HG03095 (cell line): Measurements from ENCODE around the gene POU2AF3.

Experiments used
- ATAC-seq: cut with Tn5 transposase; IDR thresholded peaks from one replicate; pipeline ENCODE4 v1.9.1; 2021; ENCODE audit warnings: moderate library complexity; ENCODE audit not compliant: unreplicated experiment

The POU2AF3 gene

DNA sequence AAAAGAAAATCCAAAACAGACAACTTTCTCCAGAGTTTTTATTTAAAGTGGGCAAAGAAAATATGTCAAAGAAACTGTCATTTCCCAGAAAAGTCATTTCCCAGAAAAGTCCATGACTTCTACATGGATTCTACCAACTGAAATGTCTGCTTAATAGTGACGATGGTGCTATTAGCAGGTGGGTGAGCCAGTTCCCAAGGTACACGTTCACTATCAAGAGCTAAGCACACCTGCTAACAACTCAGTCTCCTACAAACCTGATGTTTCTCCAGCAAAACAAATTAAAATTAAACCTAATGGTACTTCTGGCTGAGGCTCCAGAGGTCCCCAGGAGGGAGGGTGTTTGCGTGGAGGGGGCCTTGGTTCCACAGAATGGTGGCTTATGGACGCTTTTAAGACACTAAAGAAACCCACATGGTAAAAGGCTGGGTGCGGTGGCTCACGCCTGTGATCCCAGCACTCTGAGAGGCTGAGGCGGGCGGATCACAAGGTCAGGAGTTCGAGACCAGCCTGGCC is 53.9 kb downstream of the POU2AF3 start:
- no peak for ATAC-seq

DNA sequence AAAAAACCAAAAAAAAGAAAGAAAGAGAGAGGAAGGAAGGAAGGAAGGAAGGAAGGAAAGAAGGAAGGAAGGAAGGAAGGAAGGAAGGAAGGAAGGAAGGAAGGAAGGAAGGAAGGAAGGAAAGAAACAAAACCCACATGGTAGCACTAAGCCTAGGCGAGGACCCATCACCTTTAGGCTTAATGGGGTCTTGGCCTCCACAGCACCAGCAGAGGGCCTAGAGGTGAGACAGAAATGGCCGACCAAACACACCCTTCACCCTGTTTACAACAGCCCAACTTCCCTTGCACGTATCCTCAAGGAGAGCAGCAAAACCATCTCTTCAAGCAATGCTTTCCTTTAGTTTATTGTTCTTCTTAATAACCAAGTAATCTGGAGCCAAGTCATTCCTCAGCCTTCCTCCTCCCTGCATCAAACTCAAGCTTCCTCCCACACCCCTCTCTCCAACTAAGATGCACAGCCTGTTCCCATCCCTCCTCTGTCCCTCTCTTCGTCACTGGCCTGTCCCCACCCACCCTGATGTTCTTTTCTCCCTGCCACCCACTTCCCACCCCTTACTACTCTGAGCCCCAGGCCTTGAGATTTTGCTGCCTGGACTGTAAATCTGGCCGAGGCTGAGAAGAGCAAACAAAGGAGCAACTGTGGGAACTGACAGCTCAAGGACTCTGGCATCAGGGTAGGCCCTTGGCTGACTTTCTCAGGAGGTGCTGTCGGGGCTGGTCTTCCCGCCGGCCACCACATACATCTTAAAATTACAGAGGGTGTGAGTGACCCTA is 54.8 kb downstream of the POU2AF3 start:
- no peak for ATAC-seq

DNA sequence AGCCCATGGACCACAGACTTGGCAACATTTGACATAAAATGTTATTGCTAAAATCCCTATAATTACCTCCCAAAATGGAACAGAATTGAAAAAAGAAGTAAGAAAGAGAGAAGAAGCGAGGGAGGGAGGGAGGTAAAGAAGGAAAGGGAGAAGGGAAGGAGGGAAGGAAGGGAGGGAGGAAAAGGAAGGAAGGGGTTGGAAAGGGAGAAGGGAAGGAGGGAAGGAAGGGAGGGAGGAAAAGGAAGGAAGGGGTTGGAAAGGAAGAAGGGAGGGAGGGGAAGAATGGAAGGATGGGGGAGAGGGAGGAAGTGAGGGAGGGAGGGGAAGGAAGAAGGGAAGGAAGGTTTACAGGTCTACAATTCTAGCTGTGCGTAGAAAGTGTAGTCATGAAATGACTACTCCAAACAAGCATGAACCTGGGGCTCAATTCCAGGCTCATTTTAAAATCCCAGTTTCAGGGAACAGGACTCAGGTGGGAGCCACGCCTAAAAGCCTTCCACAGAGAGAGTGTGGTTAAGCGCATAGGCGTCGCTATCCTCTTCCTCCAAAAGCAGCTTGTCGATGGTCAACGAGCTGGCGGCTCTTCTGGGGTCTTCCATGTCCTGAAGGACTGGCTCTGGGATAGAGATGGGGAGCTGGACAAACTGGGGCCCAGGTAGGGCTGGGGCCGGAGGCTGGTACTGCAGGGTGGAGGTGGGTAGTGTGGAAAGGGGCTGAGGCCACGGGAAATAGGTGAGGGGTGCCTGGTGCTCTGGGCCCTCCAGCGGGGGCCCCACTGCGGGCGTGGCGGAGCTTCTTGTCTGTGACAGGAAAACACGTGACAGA is 55.6 kb downstream of the POU2AF3 start:
- no peak for ATAC-seq

DNA sequence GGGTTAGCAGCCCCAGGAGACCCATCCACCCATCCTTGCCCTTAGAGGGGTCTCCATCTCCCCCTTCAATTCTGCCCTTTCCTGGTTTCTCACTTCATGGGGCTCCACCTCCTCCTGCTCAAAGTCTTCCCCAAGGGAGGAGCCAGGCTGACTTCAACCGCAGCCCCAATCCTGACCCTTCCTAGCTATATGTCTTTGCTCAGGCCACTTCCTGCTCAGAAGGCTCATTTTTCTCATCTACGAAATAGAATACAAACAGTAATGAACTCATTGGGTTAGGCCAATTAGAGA is 56.2 kb downstream of the POU2AF3 start:
- no peak for ATAC-seq

DNA sequence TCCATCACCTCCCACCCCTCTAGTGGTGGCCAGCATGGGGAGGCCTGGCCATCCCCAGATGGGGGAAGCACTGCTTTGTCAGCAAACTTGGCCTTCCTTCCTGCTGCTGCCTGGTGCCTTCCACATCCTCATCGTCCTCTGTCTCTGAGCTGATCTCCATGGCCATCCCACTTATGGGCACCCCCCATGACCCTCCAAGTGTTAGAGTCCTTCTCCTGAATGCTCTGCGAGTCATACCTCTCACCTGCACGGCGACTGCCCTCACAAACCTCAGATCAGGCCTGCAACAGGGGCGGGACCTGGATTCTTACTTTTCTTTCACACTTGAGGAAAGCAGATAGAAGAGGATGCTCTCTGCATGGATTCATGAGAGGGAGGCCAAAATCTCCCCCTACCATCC is 56.8 kb downstream of the POU2AF3 start:
- no peak for ATAC-seq

DNA sequence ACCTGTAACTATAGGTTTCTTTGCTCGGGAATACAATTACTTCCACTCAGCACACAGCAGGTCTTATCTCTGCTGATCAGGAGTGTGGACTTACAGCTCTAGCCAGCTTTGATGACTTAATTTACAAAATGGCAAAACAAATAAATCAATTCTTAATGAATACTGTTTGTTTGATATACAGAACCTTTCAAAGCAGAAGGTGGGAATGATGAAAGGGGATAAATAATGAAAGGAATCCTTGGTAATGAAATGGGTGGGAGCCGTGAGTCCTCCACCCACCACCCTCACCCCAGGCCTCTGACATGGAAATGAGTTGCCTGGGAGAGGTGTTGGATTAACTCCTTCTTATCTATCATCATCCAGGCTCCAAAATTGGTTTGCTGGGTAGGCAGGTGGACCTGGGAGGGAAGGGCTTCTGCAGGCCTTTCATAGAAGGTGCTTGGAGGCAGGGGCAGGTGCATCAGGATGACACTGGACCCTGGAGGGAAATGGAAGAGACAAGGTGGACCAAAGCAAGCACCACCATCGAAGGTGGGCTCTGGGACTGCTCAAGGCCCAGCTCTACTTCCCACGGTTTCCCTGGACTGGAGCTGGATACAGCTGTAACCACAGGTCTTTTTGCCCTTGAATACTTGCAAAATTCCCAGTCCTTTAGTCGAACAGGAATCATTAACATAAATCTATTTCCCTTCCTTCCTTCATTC is 57.8 kb downstream of the POU2AF3 start:
- ATAC-seq, result no peak

DNA sequence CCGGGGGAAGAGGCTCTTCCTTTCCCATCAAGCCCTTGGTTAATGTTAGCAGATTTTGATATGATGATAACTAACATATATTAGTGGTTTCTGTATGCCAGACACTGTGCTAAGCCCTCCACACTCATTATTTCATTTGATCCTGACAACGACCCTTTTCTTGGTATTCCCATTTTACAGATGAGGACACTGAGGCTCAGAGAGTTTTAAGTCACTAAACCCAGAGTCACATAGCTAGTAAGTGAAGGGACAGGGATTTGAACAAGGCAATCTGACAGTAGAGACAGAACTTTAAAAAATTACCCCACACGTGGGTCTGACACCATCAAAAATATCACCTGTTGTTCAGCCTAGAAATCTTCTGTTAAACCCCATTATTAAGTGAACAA is 58.3 kb downstream of the POU2AF3 start:
- no peak for ATAC-seq

DNA sequence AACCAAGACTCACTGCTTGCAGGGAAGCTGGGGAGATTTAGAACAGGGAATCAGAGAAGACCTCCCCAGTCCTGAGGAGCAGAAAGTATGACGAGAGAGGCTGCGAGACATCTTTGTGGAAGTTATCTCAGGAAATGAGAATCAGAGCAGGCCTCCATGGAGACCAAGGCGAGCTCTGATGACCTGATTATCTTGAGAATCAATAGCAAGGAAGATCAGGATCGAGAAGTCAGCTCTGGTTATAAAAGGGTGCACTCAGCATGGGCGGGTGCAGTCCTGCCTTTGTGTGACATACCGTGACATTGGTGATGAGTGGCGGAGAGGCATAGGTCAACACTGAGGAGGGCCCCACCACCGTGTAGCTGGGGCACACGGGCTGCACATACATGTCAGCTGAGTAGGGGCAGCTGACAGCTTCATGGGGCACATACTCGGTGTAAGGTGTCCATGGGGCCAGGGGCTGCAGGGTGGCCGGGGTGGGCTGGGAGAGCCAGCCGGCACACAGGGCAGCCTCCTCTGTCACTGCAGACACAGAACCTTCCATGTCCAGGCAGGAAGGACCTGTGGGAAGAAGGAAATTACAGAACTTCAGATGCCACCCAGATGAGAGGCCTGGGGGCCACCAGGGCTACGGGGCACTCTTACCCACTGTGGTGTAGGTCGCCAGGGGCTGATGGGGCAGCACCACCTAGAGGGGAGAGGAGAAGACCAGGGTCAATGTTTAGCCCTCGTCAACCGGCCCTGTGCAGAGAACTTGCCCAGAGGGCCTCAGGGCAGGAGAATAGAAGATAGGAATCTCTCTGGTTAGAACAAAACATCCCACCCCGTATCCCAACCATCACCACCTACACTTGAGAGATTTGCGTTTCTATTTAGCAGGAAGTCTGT is 59.0 kb downstream of the POU2AF3 start:
- ATAC-seq, result no peak
